H1 (cell line): ENCODE results near the gene RHOB. TPM values are rescaled to one million over a fixed set of nuclear protein-coding genes. Genes with fewer than 3 reads are reported as not detected.

ENCODE experiments used
- CTCF ChIA-PET: fragments of 300-600 bp; sonication (Branson Sonifier 250); formaldehyde crosslinking; loops from one replicate; lab custom pipeline; 2021; ENCODE audit not compliant: partially characterized antibody; lab: Charles Lee
- POLR2A ChIA-PET: fragments of 300-600 bp; sonication (Branson Sonifier 250); formaldehyde crosslinking; loops from one replicate; lab custom pipeline; 2021; ENCODE audit warnings: inconsistent platforms; ENCODE audit not compliant: partially characterized antibody; lab: Charles Lee
- DNase-seq, 2 experiments: peaks; one replicate each; pipeline versions ENCODE4 v3.0.0 to v3.0.0-alpha.2; 2010 to 2022; ENCODE audit warnings: low spot score in 2 of 2, low read depth in 1 of 2, mixed read lengths in 1 of 2
- FAIRE-seq: peaks from 2 replicates; lab custom pipeline; 2011; peaks lifted over from hg19 to GRCh38; lab: Jason Lieb, UNC
- H2AFZ ChIP-seq: 2 replicates; pipeline ENCODE4 v1.8.1; 2012; ENCODE audit warnings: low read length, inconsistent platforms
- H2AK5ac ChIP-seq: 2 replicates; pipeline ENCODE4 v1.6.1; 2013; ENCODE audit warnings: low read depth, low read length
- H2BK120ac ChIP-seq: replicated peaks from 2 replicates; pipeline ENCODE3; 2013; ENCODE audit warnings: low read depth, low read length, inconsistent platforms
- H2BK12ac ChIP-seq: 2 replicates; pipeline ENCODE4 v1.6.1; 2013; ENCODE audit warnings: low read depth, low read length
- H2BK15ac ChIP-seq: 2 replicates; pipeline ENCODE4 v1.6.1; 2013; ENCODE audit warnings: low read length
- H2BK20ac ChIP-seq: 2 replicates; pipeline ENCODE4 v1.6.1; 2013; ENCODE audit warnings: low read length
- H2BK5ac ChIP-seq: 2 replicates; pipeline ENCODE4 v1.6.1; 2013; ENCODE audit warnings: low read depth, low read length
- H3K14ac ChIP-seq: 2 replicates; pipeline ENCODE4 v1.6.1; 2013; ENCODE audit warnings: inconsistent platforms; ENCODE audit not compliant: insufficient read length
- H3K18ac ChIP-seq: 2 replicates; pipeline ENCODE4 v1.6.1; 2013; ENCODE audit warnings: low read length; ENCODE audit errors: extremely low read depth
- H3K23ac ChIP-seq: 2 replicates; pipeline ENCODE4 v1.6.1; 2013; ENCODE audit warnings: inconsistent platforms; ENCODE audit not compliant: insufficient read length
- H3K23me2 ChIP-seq: 2 replicates; pipeline ENCODE4 v1.6.1; 2013; ENCODE audit warnings: low read depth, low read length
- H3K27ac ChIP-seq: 2 replicates; pipeline ENCODE4 v1.6.1; 2011; ENCODE audit warnings: low read depth, low read length, inconsistent platforms
- H3K27me3 ChIP-seq, 4 experiments: replicated peaks in 1 of 4; 1 replicate in 1 of 4; 2 replicates in 3 of 4; pipeline versions ENCODE4 v1.6.1 to v1.8.1; 2011 to 2013; ENCODE audit warnings: low read length in 3 of 4, mild to moderate bottlenecking in 3 of 4, inconsistent platforms in 2 of 4, mixed read lengths in 2 of 4, moderate library complexity in 1 of 4; ENCODE audit not compliant: control insufficient read depth in 3 of 4, insufficient read depth in 3 of 4; ENCODE audit errors: extremely low read depth in 1 of 4
- H3K36me3 ChIP-seq, 4 experiments: 2 replicates each; pipeline versions ENCODE4 v1.6.1 to v1.8.1; 2011 to 2013; ENCODE audit warnings: mild to moderate bottlenecking in 4 of 4, low read length in 3 of 4, moderate library complexity in 2 of 4, control low read depth in 1 of 4, inconsistent platforms in 1 of 4; ENCODE audit not compliant: insufficient read depth in 4 of 4, control insufficient read depth in 2 of 4
- H3K4ac ChIP-seq: replicated peaks from 2 replicates; pipeline ENCODE3; 2013; ENCODE audit warnings: low read length, low read depth, mixed read lengths, inconsistent platforms; ENCODE audit not compliant: insufficient read length
- H3K4me1 ChIP-seq, 4 experiments: replicated peaks in 1 of 4; 1 replicate in 1 of 4; 2 replicates in 3 of 4; pipeline versions ENCODE4 v1.6.1 to v1.8.1; 2011 to 2013; ENCODE audit warnings: low read length in 3 of 4, inconsistent platforms in 2 of 4, mixed read lengths in 1 of 4; ENCODE audit not compliant: insufficient read depth in 4 of 4, control insufficient read depth in 3 of 4
- H3K4me2 ChIP-seq, 2 experiments: 2 replicates each; pipeline versions ENCODE4 v1.6.1 to v1.8.1; 2011 to 2013; ENCODE audit warnings: low read depth in 2 of 2, low read length in 2 of 2, control low read depth in 1 of 2, inconsistent platforms in 1 of 2, mild to moderate bottlenecking in 1 of 2; ENCODE audit not compliant: insufficient read depth in 1 of 2
- H3K4me3 ChIP-seq, 4 experiments: fragments of 200-600, 300-600 bp in 1 of 4; sonication (generic), shearing (Covaris generic), sonication (Bioruptor Twin) in 1 of 4; 2 replicates each; pipeline versions ENCODE4 v1.5.1 to v1.8.1; 2011 to 2016; ENCODE audit warnings: low read length in 4 of 4, low read depth in 3 of 4, control low read depth in 2 of 4, inconsistent platforms in 2 of 4, mild to moderate bottlenecking in 2 of 4, mixed read lengths in 1 of 4, moderate library complexity in 1 of 4; ENCODE audit not compliant: insufficient read depth in 2 of 4; ENCODE audit errors: extremely low read depth in 1 of 4
- H3K56ac ChIP-seq: replicated peaks from 2 replicates; pipeline ENCODE3; 2013; ENCODE audit warnings: low read depth, mild to moderate bottlenecking, mixed read lengths, low read length, inconsistent platforms; ENCODE audit not compliant: insufficient read length
- H3K79me1 ChIP-seq: 2 replicates; pipeline ENCODE4 v1.6.1; 2013; ENCODE audit warnings: low read depth, low read length, control low read depth
- H3K79me2 ChIP-seq, 2 experiments: 2 replicates each; pipeline versions ENCODE4 v1.6.1 to v1.8.1; 2012 to 2013; ENCODE audit warnings: low read length in 2 of 2, mild to moderate bottlenecking in 2 of 2, inconsistent platforms in 1 of 2; ENCODE audit not compliant: insufficient read depth in 2 of 2, control insufficient read depth in 1 of 2
- H3K9ac ChIP-seq, 4 experiments: replicated peaks in 1 of 4; 1 replicate in 1 of 4; 2 replicates in 3 of 4; pipeline versions ENCODE4 v1.6.1 to v1.8.1; 2011 to 2013; ENCODE audit warnings: low read depth in 3 of 4, low read length in 3 of 4, control low read depth in 2 of 4, mild to moderate bottlenecking in 2 of 4, moderate library complexity in 2 of 4, inconsistent platforms in 1 of 4; ENCODE audit errors: extremely low read depth in 1 of 4
- H3K9me3 ChIP-seq, 2 experiments: 2 replicates each; pipeline versions ENCODE4 v1.6.1 to v1.8.1; 2012 to 2013; ENCODE audit warnings: mild to moderate bottlenecking in 2 of 2, moderate library complexity in 2 of 2, control low read depth in 1 of 2, inconsistent platforms in 1 of 2, low read depth in 1 of 2, low read length in 1 of 2, mixed read lengths in 1 of 2; ENCODE audit not compliant: insufficient read depth in 2 of 2
- H4K20me1 ChIP-seq, 2 experiments: replicated peaks in 1 of 2; 2 replicates each; pipeline versions ENCODE3 to v1.8.1; 2011 to 2013; ENCODE audit warnings: inconsistent platforms in 2 of 2, low read length in 2 of 2, mild to moderate bottlenecking in 1 of 2; ENCODE audit not compliant: insufficient read depth in 2 of 2, control insufficient read depth in 1 of 2
- H4K5ac ChIP-seq: 2 replicates; pipeline ENCODE4 v1.6.1; 2013; ENCODE audit warnings: low read length, low read depth, mixed read lengths, inconsistent platforms; ENCODE audit not compliant: insufficient read length
- H4K8ac ChIP-seq: 2 replicates; pipeline ENCODE4 v1.8.0; 2013; ENCODE audit warnings: mild to moderate bottlenecking, moderate library complexity, low read length, inconsistent platforms; ENCODE audit not compliant: insufficient read depth; ENCODE audit errors: extremely low read depth
- H4K91ac ChIP-seq: replicated peaks from 2 replicates; pipeline ENCODE3; 2013; ENCODE audit warnings: low read length, mixed read lengths, inconsistent platforms; ENCODE audit not compliant: insufficient read length
- BACH1 ChIP-seq: IDR thresholded peaks from 2 replicates; pipeline ENCODE4 v1.6.1; 2012; ENCODE audit warnings: low read length, improper control_type of control experiment
- CBX8 ChIP-seq: fragments of 300-800, 300-1000 bp; sonication (generic); IDR thresholded peaks from 2 replicates; pipeline ENCODE4 v1.7.1; 2016; ENCODE audit warnings: low read depth, low read length, borderline replicate concordance
- E2F6 ChIP-seq: IDR thresholded peaks from 2 replicates; pipeline ENCODE4 v1.6.1; 2012; ENCODE audit warnings: inconsistent platforms
- EP300 ChIP-seq, 2 experiments: IDR thresholded peaks; 1 replicate in 1 of 2; 2 replicates in 1 of 2; pipeline ENCODE4 v1.6.1; 2011 to 2012; ENCODE audit warnings: low read depth in 2 of 2, low read length in 2 of 2, mild to moderate bottlenecking in 2 of 2, borderline replicate concordance in 1 of 2, inconsistent platforms in 1 of 2, moderate library complexity in 1 of 2
- HDAC2 ChIP-seq, 2 experiments: fragments of 300-600 bp in 1 of 2; sonication (generic) in 1 of 2; IDR thresholded peaks; 2 replicates each; pipeline ENCODE4 v1.6.1; 2011 to 2012; ENCODE audit warnings: low read depth in 2 of 2, low read length in 2 of 2, mild to moderate bottlenecking in 2 of 2, moderate library complexity in 2 of 2, borderline replicate concordance in 1 of 2, inconsistent platforms in 1 of 2
- KDM5A ChIP-seq: fragments of 200-600 bp; IDR thresholded peaks from 2 replicates; pipeline ENCODE4 v1.7.1; 2012; ENCODE audit warnings: mild to moderate bottlenecking, low read length, inconsistent platforms, mixed read lengths
- MAFK ChIP-seq: IDR thresholded peaks from 2 replicates; pipeline ENCODE4 v1.6.1; 2012; ENCODE audit warnings: low read depth, mild to moderate bottlenecking, improper control_type of control experiment, low read length
- NANOG ChIP-seq: IDR thresholded peaks from 2 replicates; pipeline ENCODE4 v1.6.1; 2011; ENCODE audit warnings: low read length, low read depth, mild to moderate bottlenecking, inconsistent platforms; ENCODE audit not compliant: insufficient read depth, poor library complexity, severe bottlenecking
- POLR2A ChIP-seq, 2 experiments: IDR thresholded peaks; 1 replicate in 1 of 2; 2 replicates in 1 of 2; pipeline ENCODE4 v1.6.1; 2011; ENCODE audit warnings: low read depth in 2 of 2, low read length in 2 of 2, mild to moderate bottlenecking in 2 of 2; ENCODE audit errors: control extremely low read depth in 1 of 2
- POU5F1 ChIP-seq: IDR thresholded peaks from 2 replicates; pipeline ENCODE4 v1.6.1; 2011; ENCODE audit warnings: low read depth, mild to moderate bottlenecking, low read length, moderate library complexity
- SP4 ChIP-seq: IDR thresholded peaks from 2 replicates; pipeline ENCODE4 v1.6.1; 2012; ENCODE audit warnings: low read length, inconsistent platforms
- SRF ChIP-seq: IDR thresholded peaks from 2 replicates; pipeline ENCODE4 v1.6.1; 2011; ENCODE audit warnings: mild to moderate bottlenecking, low read depth, low read length, moderate library complexity
- ZNF274 ChIP-seq: IDR thresholded peaks from 2 replicates; pipeline ENCODE4 v1.7.0; 2012; ENCODE audit warnings: low read length, borderline replicate concordance; ENCODE audit errors: extremely low read depth
- WGBS, 2 experiments: shearing (Covaris generic) in 1 of 2; methylation state at CpG; one replicate each; pipeline versions ENCODE4 v1.1.6 to v1.1.7; 2013 to 2015; ENCODE audit warnings: low lambda C conversion rate in 2 of 2, mixed read lengths in 2 of 2, inconsistent platforms in 1 of 2, low coverage in 1 of 2, missing lambda C conversion rate in 1 of 2; ENCODE audit not compliant: insufficient replicate concordance in 2 of 2, insufficient coverage in 1 of 2, insufficient read length in 1 of 2; ENCODE audit errors: extremely low coverage in 1 of 2, missing lambda C conversion rate in 1 of 2; 5-methylcytosine and 5-hydroxymethylcytosine counted together
- polyA plus RNA-seq, 7 experiments: library from polyadenylated mRNA; depleted of rRNA in 3 of 7; stranded (reverse) in 5 of 7; unstranded in 2 of 7; fragments of >200 nt in 5 of 7; fragments of 200-250 nt in 2 of 7; gene quantifications; 1 replicate in 5 of 7; 2 replicates in 1 of 7; 4 replicates in 1 of 7; pipeline versions ENCODE4 v1.2.1 to v1.2.3, GENCODE V29; 2011 to 2013; ENCODE audit warnings: missing spikeins in 2 of 7, mixed read lengths in 2 of 7
- total RNA-seq: library from RNA; stranded (reverse); fragmentation: NEBNext Ultra II Directional; extraction: Animal tissue kit (Norgen Biotek cat#: 25700); gene quantifications from 2 replicates; pipeline ENCODE4 v1.2.1, GENCODE V29; 2021

Gene RHOB
- total and polyA plus RNA-seq, 2 of the 8 experiments (the other 6 are each of a cell fraction or from before 2014, with no cell fraction given) = 9.3 to 9.5 TPM

- Histone ChIP-seq H2AK5ac (no peak overlapping the region), H3K4me1 (no peaks in the 10 kb centered on the region), H3K36me3 (no peaks in the 10 kb centered on the region), H3K9me3 (no peaks in the 10 kb centered on the region), H2BK12ac (no peak overlapping the region), H3K14ac (no peak overlapping the region), H3K27ac (no peak overlapping the region), H2BK120ac (no peak overlapping the region), H3K9ac (no peak overlapping the region), H3K79me1 (no peaks in the 10 kb centered on the region), H3K23ac (no peak overlapping the region), H4K20me1 (no peaks in the 10 kb centered on the region), H2AFZ (no peak overlapping the region), H4K91ac (no peak overlapping the region), H3K79me2 (no peaks in the 10 kb centered on the region), H3K4ac (no peak overlapping the region), H4K5ac (no peak overlapping the region), H2BK20ac (no peak overlapping the region), H2BK5ac (no peak overlapping the region), H3K23me2 (no peaks in the 10 kb centered on the region; the same call in 1 of the 2 replicates), H2BK15ac (no peak overlapping the region), H3K4me2 (no peak overlapping the region), H3K4me3 (no peak overlapping the region), H3K27me3 (no peaks in the 10 kb centered on the region), H3K18ac (no peak overlapping the region), H4K8ac (no peak overlapping the region), H3K56ac (no peak overlapping the region)
- WGBS, 2 experiments = 83% methylated on average over 4 of the region's 4 CpGs; no CpG with 5 or more reads in 1 of the 2 experiments
- no peak for FAIRE-seq
- no peak for DNase-seq
- CTCF ChIA-PET = interaction anchor here (1.3 to 25.0 kb wide), 5 partner anchors 10 to 209 kb away, joined by 3 to 404 read pairs (median 129); no protein-coding TSS in a partner anchor
- POLR2A ChIA-PET = interaction anchor here (0.7 to 1.5 kb wide), 2 partner anchors 13 to 217 kb away, joined by 3 read pairs; partner anchors contain the start of genes HS1BP3 and RHOB
- no peak for TF ChIP-seq POU5F1
- no peak for TF ChIP-seq ZNF274
- TF ChIP-seq KDM5A = no peak
- no peak for TF ChIP-seq HDAC2 (IDR thresholded peaks at IDR 0.05; ENCODE audit: borderline replicate concordance in 1 of 2, low read depth in 2 of 2, low read length in 2 of 2)
- TF ChIP-seq MAFK = no peak
- no peak for TF ChIP-seq SRF
- TF ChIP-seq NANOG = no peak
- TF ChIP-seq SP4 = no peak
- no peak for TF ChIP-seq EP300 (IDR thresholded peaks at IDR 0.05; ENCODE audit: borderline replicate concordance in 1 of 2, low read depth in 2 of 2, low read length in 2 of 2)
- TF ChIP-seq CBX8 = no peak
- no peak for TF ChIP-seq BACH1
- TF ChIP-seq E2F6 = no peak
- TF ChIP-seq POLR2A (IDR thresholded peaks at IDR 0.05; ENCODE audit: control extremely low read depth in 1 of 2, low read depth in 2 of 2, low read length in 2 of 2) = no peak
Measured at GRCh38 chr2:20433946-20434553, 12.8 kb upstream of the RHOB start.
